ENCODE measurements around the gene COL27A1. TPM values are rescaled to one million over a fixed set of nuclear protein-coding genes. Genes with fewer than 3 reads are reported as not detected.

The COL27A1 gene
- total RNA-seq, 1 donor from 2014 or later = 0.33 TPM

DNA sequence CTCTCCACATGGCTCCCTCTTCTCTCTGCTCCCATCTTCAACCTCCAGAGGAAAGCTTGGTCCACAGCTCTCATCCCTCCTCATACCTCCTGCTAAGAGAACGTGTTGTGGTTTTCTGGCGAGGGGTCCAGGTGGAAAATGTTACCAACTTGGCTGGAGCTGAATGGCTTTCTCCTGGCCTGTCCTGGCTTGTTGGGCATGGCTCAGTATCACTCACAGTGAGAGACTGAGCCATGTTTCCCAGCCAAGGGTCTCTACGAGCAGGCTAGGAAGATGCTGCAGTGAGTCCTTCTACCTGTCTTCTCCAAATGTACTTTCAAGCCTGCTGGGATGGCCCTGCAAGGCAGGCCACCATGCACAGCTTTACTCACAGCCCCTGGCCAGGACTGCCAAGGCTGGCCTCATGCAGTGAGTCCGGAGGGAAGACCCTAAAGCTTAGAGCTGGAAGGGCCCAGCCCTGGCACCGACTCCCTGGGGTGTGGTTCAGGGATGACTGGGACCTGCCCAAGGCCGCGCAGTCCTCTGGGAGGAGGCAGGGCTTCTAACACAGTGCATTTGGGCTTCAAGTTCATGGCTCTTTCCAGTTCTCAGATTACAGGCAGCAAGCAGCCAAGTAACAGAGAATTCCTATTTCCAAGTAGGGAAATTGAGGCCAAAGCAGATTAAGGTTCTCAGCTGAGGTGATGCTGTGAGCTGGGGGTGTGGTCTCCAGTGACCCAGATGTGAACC lies 59.5 kb downstream of the COL27A1 start:
- Mint-ChIP-seq H3K27ac (no peak overlapping the region), H3K4me3 (no peak overlapping the region), H3K4me1 (no peaks in the 10 kb centered on the region), H3K9me3 (no peaks in the 10 kb centered on the region), H3K27me3 (no peaks in the 10 kb centered on the region), H3K36me3 (ENCODE audit: low read depth) (no peaks in the 10 kb centered on the region)
- TF ChIP-seq, protein P1, sequence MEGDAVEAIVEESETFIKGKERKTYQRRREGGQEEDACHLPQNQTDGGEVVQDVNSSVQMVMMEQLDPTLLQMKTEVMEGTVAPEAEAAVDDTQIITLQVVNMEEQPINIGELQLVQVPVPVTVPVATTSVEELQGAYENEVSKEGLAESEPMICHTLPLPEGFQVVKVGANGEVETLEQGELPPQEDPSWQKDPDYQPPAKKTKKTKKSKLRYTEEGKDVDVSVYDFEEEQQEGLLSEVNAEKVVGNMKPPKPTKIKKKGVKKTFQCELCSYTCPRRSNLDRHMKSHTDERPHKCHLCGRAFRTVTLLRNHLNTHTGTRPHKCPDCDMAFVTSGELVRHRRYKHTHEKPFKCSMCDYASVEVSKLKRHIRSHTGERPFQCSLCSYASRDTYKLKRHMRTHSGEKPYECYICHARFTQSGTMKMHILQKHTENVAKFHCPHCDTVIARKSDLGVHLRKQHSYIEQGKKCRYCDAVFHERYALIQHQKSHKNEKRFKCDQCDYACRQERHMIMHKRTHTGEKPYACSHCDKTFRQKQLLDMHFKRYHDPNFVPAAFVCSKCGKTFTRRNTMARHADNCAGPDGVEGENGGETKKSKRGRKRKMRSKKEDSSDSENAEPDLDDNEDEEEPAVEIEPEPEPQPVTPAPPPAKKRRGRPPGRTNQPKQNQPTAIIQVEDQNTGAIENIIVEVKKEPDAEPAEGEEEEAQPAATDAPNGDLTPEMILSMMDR (IDR thresholded peaks at IDR 0.05) = no peak
- no peak for DNase-seq
- ChIA-PET POLR2A (no interaction called here), CTCF (no interaction called here)
- intact Hi-C loops (cut with micrococcal nuclease) = no loop called here
- no peak for ATAC-seq (ENCODE audit: low read depth)

DNA sequence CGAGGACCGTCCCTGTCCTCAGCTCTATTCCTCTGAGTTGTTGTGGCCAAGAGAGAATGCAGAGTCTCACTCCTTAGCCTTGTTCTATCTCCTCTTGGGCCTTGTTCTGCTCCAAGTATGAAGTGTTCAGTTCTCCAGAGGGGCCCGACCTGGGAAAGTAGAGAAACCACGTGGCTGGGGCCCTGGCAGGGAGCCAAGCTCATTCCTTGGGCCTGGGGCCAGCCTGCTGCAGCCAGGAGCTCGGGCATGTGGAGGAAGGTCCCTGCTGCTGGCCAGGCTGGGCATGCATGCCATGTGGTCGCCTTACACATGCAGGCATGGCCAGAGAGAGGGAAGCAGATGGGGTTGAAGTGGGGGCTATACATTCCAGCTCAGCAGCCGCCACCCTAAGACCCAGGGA lies 60.7 kb downstream of the COL27A1 start:
- ChIA-PET CTCF (no interaction called here), POLR2A (no interaction called here)
- Mint-ChIP-seq H3K36me3 (ENCODE audit: low read depth) (no peaks in the 10 kb centered on the region), H3K4me3 (no peak overlapping the region), H3K9me3 (no peaks in the 10 kb centered on the region), H3K27ac (no peak overlapping the region), H3K27me3 (no peaks in the 10 kb centered on the region), H3K4me1 (no peaks in the 10 kb centered on the region)
- no peak for DNase-seq
- ATAC-seq (ENCODE audit: low read depth) = no peak
- TF ChIP-seq, protein P1 (IDR thresholded peaks at IDR 0.05) = no peak
- intact Hi-C loops (cut with micrococcal nuclease) = no loop called here

DNA sequence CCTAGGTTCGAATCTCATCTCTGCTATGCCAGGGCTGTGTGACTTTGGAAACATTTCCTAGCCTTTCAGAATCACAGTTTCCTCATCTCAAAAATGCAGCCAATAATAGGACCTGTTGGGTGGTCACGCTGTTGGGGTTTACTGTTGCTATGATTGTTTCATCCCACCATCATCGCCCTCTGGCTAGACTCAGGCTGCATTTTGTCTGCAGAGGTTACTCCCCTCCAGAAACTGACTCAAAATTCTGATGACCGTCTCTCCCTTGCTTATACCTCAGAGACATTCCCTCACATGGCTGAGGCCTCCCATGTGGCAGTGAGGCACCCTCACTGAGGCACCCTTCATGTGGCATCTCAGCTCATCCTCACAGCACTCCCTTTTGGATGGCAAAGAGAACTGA lies 61.6 kb downstream of the COL27A1 start:
- H3K27ac Mint-ChIP-seq = no peak overlapping the region
- DNase-seq (no peak), ATAC-seq (ENCODE audit: low read depth) (no peak)
- no peaks in the 10 kb centered on the region for H3K9me3 Mint-ChIP-seq
- ChIA-PET POLR2A (no interaction called here), CTCF (no interaction called here)
- TF ChIP-seq, protein P1 (IDR thresholded peaks at IDR 0.05) = no peak
- H3K4me3 Mint-ChIP-seq = no peak overlapping the region
- intact Hi-C loops (cut with micrococcal nuclease) = no loop called here
- H3K36me3 Mint-ChIP-seq (ENCODE audit: low read depth) = no peaks in the 10 kb centered on the region
- H3K4me1 Mint-ChIP-seq = no peaks in the 10 kb centered on the region
- no peaks in the 10 kb centered on the region for H3K27me3 Mint-ChIP-seq

DNA sequence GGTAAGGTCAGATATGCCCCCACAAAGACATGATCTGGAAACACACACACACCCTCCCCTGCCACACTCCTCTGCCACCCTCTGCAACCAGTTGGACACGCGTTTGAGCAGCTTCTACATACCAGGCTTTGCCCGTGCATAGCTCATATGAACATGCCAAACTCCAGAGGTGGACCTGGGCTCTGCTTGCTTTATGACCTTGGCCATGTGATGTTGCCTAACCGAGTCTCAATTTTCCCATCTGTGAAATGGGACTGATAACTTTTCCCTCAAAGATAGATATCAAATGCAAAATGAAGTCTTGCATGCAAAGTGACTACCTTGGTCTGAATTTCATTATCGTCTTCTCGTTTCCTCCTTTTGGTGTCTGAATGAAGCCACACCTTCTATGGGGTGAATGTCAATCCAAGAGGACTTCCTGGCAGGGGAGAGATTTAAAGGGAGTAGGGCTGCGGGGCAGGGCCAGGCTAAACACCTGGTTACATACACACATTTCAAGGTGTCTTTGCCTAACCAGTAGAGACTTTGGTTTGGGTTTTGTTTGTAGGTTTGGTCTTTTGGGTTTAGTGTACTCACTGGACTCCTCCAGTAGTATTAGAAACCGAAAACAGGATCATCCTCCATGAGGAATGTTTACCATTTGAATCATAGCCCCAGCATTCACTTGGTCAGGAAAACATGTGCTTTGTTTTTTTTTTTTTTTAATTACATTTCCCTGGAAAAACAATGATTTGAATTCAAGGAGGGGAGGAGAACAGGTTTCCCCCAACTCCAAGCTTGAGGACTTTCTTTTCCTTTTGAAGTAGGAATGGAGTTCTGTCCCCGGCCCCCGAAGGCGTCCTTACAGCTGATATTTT lies 63.2 kb downstream of the COL27A1 start:
- CTCF ChIA-PET = no interaction called here
- POLR2A ChIA-PET = no interaction called here
- H3K4me1 Mint-ChIP-seq = no peaks in the 10 kb centered on the region
- ATAC-seq (ENCODE audit: low read depth) (no peak), DNase-seq (no peak)
- H3K4me3 Mint-ChIP-seq = no peak overlapping the region
- intact Hi-C loops (cut with micrococcal nuclease) = no loop called here
- no peaks in the 10 kb centered on the region for H3K9me3 Mint-ChIP-seq
- no peak overlapping the region for H3K27ac Mint-ChIP-seq
- TF ChIP-seq, protein P1 (IDR thresholded peaks at IDR 0.05) = no peak
- no peaks in the 10 kb centered on the region for H3K27me3 Mint-ChIP-seq
- H3K36me3 Mint-ChIP-seq (ENCODE audit: low read depth) = no peaks in the 10 kb centered on the region

DNA sequence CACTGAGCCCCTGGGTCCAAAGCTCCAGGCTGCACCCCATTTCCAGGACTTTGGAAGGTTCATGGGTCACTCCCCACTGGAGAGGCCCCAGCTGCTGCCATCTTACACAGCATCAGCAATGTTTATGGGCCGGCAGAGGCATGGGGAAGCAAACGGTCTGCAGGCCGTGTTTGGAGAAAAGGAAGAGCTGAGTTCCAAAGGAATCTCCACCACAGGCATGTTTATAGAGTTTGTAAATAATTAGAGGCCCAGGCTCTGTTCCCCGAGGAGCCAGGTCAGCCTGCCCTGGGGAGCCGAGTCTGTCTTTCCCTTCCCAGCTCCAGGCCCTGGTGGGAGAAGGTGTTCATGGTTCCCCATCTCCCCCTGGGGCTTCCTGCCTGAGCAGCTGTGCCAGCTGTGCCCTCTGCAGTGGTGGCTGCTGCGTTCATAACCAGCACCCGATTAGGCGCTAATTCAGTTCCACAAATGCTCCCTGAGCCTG lies 64.8 kb downstream of the COL27A1 start:
- no peaks in the 10 kb centered on the region for H3K9me3 Mint-ChIP-seq
- no peak for DNase-seq
- no peaks in the 10 kb centered on the region for H3K27me3 Mint-ChIP-seq
- TF ChIP-seq, protein P1 (IDR thresholded peaks at IDR 0.05) = no peak
- H3K36me3 Mint-ChIP-seq (ENCODE audit: low read depth) = no peaks in the 10 kb centered on the region
- no peak overlapping the region for H3K27ac Mint-ChIP-seq
- ChIA-PET CTCF (no interaction called here), POLR2A (no interaction called here)
- no peak for ATAC-seq (ENCODE audit: low read depth)
- H3K4me3 Mint-ChIP-seq = no peak overlapping the region
- intact Hi-C loops (cut with micrococcal nuclease) = no loop called here
- no peaks in the 10 kb centered on the region for H3K4me1 Mint-ChIP-seq

All from activated B cell treated with CpG ODN at 0.5 μM for 24 hours (primary cell).